Activated CD4-positive, alpha-beta memory T cell treated with anti-CD3 and anti-CD28 coated beads, Interleukin-2, amount 10 ng/mL, durations not matched to agents 7 days and 5 days (primary cell): Measurements from ENCODE around the gene CETP. TPM values are rescaled to one million over a fixed set of nuclear protein-coding genes. Genes with fewer than 3 reads are reported as not detected.
"Not testable (repeated sequence)": the region's sequence is repeated elsewhere in the genome, so short reads cannot be mapped to it uniquely, and the experiment has no call there.

ENCODE experiments used
- CTCF ChIA-PET: fragments of 350-600 bp; sonication (Branson Sonifier 250); formaldehyde crosslinking; loops from one replicate; lab custom pipeline; 2021; ENCODE audit warnings: antibody characterized with exemption, inconsistent platforms; lab: Charles Lee
- POLR2A ChIA-PET: fragments of 350-600 bp; sonication (Branson Sonifier 250); formaldehyde crosslinking; loops from one replicate; lab custom pipeline; 2021; ENCODE audit warnings: antibody characterized with exemption; lab: Charles Lee
- DNase-seq: peaks from one replicate; pipeline ENCODE4 v3.0.0-alpha.2; 2020
- H3K27ac Mint-ChIP-seq: one replicate; pipeline ENCODE4 v1.8.0; 2021; ENCODE audit warnings: mild to moderate bottlenecking, mixed read lengths
- H3K27me3 Mint-ChIP-seq: one replicate; pipeline ENCODE4 v1.8.0; 2021; ENCODE audit warnings: mixed read lengths
- H3K36me3 Mint-ChIP-seq: one replicate; pipeline ENCODE4 v1.8.0; 2021; ENCODE audit warnings: low read depth, mixed read lengths
- H3K4me1 Mint-ChIP-seq: one replicate; pipeline ENCODE4 v1.8.0; 2021; ENCODE audit warnings: mixed read lengths
- H3K4me3 Mint-ChIP-seq: one replicate; pipeline ENCODE4 v1.8.0; 2021; ENCODE audit warnings: mild to moderate bottlenecking, mixed read lengths
- H3K9me3 Mint-ChIP-seq: one replicate; pipeline ENCODE4 v1.8.0; 2021; ENCODE audit warnings: mixed read lengths
- total RNA-seq, 2 experiments: library from RNA; stranded (reverse); gene quantifications; one replicate each; pipeline ENCODE4 v1.2.3, GENCODE V29; 2021

Gene CETP
- total RNA-seq, 2 experiments from 2014 or later = not detected

- DNase-seq = no peak
- Mint-ChIP-seq H3K27me3 (no peaks in the 10 kb centered on the region), H3K36me3 (peaks cover 77% of the 10 kb centered on the region), H3K4me3 (no peak overlapping the region), H3K9me3 (no peaks in the 10 kb centered on the region), H3K27ac (peak overlapping the region; percentile 69), H3K4me1 (peaks cover 93% of the 10 kb centered on the region)
- CTCF ChIA-PET = interaction anchor here (1.3 kb wide), 1 partner anchor 8 kb away, joined by 5 read pairs; the partner anchor contains the start of gene NLRC5
- POLR2A ChIA-PET = interaction anchor here (22.6 to 23.0 kb wide), 2 partner anchors 4 to 9 kb away, joined by 373 read pairs; partner anchors contain the start of gene NLRC5
Measured at GRCh38 chr16:56997264-56997663, 35.5 kb downstream of the CETP start.

DNA sequence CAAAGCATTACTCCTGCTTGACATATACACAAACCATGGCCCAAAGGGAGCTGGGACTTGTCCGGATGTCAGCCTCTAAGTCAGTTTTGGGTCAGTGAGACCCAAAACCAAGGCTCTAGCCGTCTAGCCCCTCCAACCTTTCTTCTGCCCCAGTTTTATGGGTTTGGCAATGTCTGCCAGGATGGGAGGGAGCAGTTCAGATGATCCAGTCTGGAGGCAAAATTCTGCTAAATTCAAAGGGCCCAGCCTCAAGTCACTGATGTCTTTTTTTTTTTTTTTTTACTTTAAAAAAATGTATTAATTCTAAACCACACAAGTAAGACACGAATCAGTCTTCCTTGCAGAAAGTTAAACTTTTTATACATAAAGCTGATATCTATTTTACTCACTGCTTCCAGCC, 36.2 kb downstream of the CETP start:
- ChIA-PET POLR2A (interaction anchor here (0.6 to 23.0 kb wide), 5 partner anchors 5 to 61 kb away, joined by 3 to 373 read pairs (median 5); partner anchors contain the start of gene NLRC5), CTCF (interaction anchor here (0.7 to 2.1 kb wide), 4 partner anchors 8 to 46 kb away, joined by 3 to 7 read pairs (median 4); partner anchors contain the start of gene NLRC5)
- H3K36me3 Mint-ChIP-seq = peaks cover 76% of the 10 kb centered on the region
- H3K4me1 Mint-ChIP-seq = peaks cover 93% of the 10 kb centered on the region
- no peaks in the 10 kb centered on the region for H3K9me3 Mint-ChIP-seq
- H3K4me3 Mint-ChIP-seq = no peak overlapping the region
- no peaks in the 10 kb centered on the region for H3K27me3 Mint-ChIP-seq
- peak overlapping the region; percentile 69 for H3K27ac Mint-ChIP-seq
- no peak for DNase-seq

GRCh38 chr16:56998352-56998751, 36.6 kb downstream of the CETP start:
- ChIA-PET POLR2A (interaction anchor here (0.6 to 23.0 kb wide), 7 partner anchors 5 to 61 kb away, joined by 3 to 373 read pairs (median 9); partner anchors contain the start of gene NLRC5), CTCF (interaction anchor here (0.7 to 2.1 kb wide), 4 partner anchors 9 to 46 kb away, joined by 3 to 7 read pairs (median 4); partner anchors contain the start of gene NLRC5)
- H3K27me3 Mint-ChIP-seq = no peaks in the 10 kb centered on the region
- H3K4me3 Mint-ChIP-seq = no peak overlapping the region
- peaks cover 72% of the 10 kb centered on the region for H3K36me3 Mint-ChIP-seq
- H3K27ac Mint-ChIP-seq = peak overlapping the region; percentile 90
- no peaks in the 10 kb centered on the region for H3K9me3 Mint-ChIP-seq
- H3K4me1 Mint-ChIP-seq = peaks cover 93% of the 10 kb centered on the region
- DNase-seq = no peak

DNA sequence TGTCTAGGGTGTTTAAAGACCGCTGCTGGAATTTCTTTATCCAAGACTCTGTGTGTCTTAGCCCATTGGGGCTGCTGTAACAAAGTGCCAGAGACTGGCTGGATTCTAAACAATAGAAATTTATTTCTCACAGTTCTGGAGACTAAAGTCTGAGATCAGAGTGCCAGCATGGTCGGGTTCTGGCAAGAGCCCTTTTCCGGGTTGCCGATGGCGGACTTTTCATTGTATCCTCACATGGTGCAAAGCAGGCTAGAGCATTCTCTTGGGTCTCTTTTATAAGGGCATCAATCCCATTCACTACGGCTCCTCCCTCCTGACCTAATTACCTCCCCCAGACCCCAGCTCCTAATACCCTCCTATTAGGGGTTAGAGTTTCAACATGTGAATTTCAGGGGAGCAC, 37.1 kb downstream of the CETP start:
- H3K36me3 Mint-ChIP-seq = peaks cover 72% of the 10 kb centered on the region
- POLR2A ChIA-PET = interaction anchor here (1.0 to 23.0 kb wide), 9 partner anchors 6 to 62 kb away, joined by 3 to 373 read pairs (median 5); partner anchors contain the start of gene NLRC5
- peak overlapping the region; percentile 60 for H3K4me3 Mint-ChIP-seq

GRCh38 chr16:56999409-57000270, 37.9 kb downstream of the CETP start:
- peaks cover 93% of the 10 kb centered on the region for H3K4me1 Mint-ChIP-seq
- DNase-seq = peak; percentile 43
- peaks cover 73% of the 10 kb centered on the region for H3K36me3 Mint-ChIP-seq
- ChIA-PET CTCF (interaction anchor here (1.1 to 2.1 kb wide), 2 partner anchors 10 to 35 kb away, joined by 6 to 7 read pairs; no protein-coding TSS in a partner anchor), POLR2A (interaction anchor here (0.7 to 23.0 kb wide), 11 partner anchors 6 to 186 kb away, joined by 3 to 373 read pairs (median 5); partner anchors contain the start of genes HERPUD1, NLRC5, PSME3IP1 and RSPRY1)
- peak overlapping the region; percentile 60 for H3K4me3 Mint-ChIP-seq
- peak overlapping the region; percentile 90 for H3K27ac Mint-ChIP-seq
- H3K27me3 Mint-ChIP-seq = no peaks in the 10 kb centered on the region
- H3K9me3 Mint-ChIP-seq = no peaks in the 10 kb centered on the region

More for the DNA sequence above, 37.1 kb downstream of the CETP start:
- DNase-seq = no peak
- Mint-ChIP-seq H3K27me3 (no peaks in the 10 kb centered on the region), H3K9me3 (no peaks in the 10 kb centered on the region), H3K27ac (peak overlapping the region; percentile 90), H3K4me1 (peaks cover 93% of the 10 kb centered on the region)
- CTCF ChIA-PET = interaction anchor here (0.8 to 2.1 kb wide), 3 partner anchors 11 to 47 kb away, joined by 4 to 7 read pairs (median 6); no protein-coding TSS in a partner anchor

DNA sequence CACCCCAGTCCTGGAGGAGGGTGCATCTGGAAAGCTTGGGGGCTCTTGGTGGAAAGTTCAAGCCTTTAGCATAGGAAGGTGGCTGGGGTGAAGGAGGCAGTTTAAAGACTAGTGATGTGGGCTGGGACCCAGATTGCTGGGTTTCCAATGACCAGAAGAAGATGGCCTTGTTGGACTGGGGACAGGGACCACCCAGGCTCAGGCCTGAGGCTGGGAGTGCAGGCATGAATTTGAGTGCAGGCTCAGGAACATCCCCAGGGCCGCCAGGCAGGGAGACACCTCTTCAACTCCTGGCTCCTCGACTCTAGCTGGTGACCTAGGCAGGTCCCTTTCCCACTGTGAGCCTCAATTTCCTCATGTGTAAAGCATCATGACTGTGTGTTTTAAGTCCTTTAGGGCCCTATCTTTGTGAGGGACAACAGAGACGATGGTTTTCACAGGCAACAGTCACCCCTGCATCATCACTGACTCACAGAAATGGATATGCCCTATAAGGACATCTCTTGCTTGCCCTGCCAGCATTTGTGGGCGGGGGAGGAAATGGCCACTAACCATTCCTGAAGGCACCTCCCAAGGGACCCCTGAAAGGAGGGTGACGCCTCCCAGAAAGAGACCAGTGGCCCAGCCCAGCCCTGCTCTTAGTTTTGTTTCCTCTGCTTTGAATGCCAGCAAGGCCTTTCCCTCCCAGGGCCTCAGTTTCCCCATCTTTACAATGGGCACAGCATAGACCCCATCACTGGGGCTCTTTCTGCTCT, 38.7 kb downstream of the CETP start:
- peak overlapping the region; percentile 34 for H3K4me3 Mint-ChIP-seq
- ChIA-PET CTCF (interaction anchor here (1.1 kb wide), 1 partner anchor 9 kb away, joined by 6 read pairs; no protein-coding TSS in a partner anchor), POLR2A (interaction anchor here (0.7 to 23.0 kb wide), 9 partner anchors 6 to 185 kb away, joined by 3 to 373 read pairs (median 9); partner anchors contain the start of genes HERPUD1, NLRC5, PSME3IP1 and RSPRY1)
- DNase-seq = peak; percentile 65
- H3K9me3 Mint-ChIP-seq = no peaks in the 10 kb centered on the region
- H3K27ac Mint-ChIP-seq = peak overlapping the region; percentile 90
- peaks cover 92% of the 10 kb centered on the region for H3K4me1 Mint-ChIP-seq
- no peaks in the 10 kb centered on the region for H3K27me3 Mint-ChIP-seq
- peaks cover 79% of the 10 kb centered on the region for H3K36me3 Mint-ChIP-seq

DNA sequence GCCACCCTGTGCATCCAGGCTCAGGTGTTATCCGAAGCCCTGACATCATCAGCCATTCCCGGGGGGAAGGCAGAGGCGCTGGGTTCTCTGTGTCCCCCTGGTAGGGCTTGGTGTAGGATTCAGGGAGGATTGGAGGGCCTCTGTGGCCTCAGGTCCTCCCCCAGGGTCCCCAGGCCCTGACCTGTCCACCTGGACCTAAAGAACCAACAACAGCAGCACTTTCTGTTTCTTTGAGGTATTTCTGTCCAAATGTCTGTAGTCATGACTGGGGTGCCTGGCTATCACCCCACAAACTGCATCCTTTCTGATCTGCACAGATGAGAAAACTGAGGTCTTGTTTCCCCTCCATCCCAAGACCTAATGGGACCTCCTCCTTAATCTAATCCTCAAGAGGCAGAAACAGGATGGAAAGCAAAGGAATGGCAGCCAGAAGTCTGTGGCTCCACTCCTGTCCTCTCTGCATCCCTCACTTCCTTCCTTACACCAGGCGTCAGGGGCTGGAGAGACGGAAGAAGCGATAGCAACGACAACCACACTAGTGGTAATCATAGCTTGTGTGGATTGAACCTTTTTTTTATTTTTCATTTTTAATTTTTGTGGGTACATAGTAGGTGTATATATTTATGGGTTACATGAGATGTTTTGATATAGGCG, 39.4 kb downstream of the CETP start:
- Mint-ChIP-seq H3K4me1 (peaks cover 92% of the 10 kb centered on the region), H3K36me3 (peaks cover 76% of the 10 kb centered on the region), H3K27ac (peak overlapping the region; percentile 90), H3K27me3 (no peaks in the 10 kb centered on the region), H3K9me3 (no peaks in the 10 kb centered on the region), H3K4me3 (peak overlapping the region; percentile 33)
- ChIA-PET CTCF (no interaction called here), POLR2A (interaction anchor here (22.6 to 23.0 kb wide), 2 partner anchors 5 to 8 kb away, joined by 373 read pairs; partner anchors contain the start of gene NLRC5)
- no peak for DNase-seq

GRCh38 chr16:57003439-57004386, 42.0 kb downstream of the CETP start:
- DNase-seq = no peak
- Mint-ChIP-seq H3K4me1 (peaks cover 81% of the 10 kb centered on the region), H3K27me3 (no peaks in the 10 kb centered on the region), H3K9me3 (no peaks in the 10 kb centered on the region), H3K36me3 (peaks cover 66% of the 10 kb centered on the region), H3K27ac (peak overlapping the region; percentile 64), H3K4me3 (no peak overlapping the region)
- ChIA-PET POLR2A (interaction anchor here (0.6 to 23.0 kb wide), 3 partner anchors 3 to 38 kb away, joined by 3 to 373 read pairs (median 373); partner anchors contain the start of gene NLRC5), CTCF (no interaction called here)

DNA sequence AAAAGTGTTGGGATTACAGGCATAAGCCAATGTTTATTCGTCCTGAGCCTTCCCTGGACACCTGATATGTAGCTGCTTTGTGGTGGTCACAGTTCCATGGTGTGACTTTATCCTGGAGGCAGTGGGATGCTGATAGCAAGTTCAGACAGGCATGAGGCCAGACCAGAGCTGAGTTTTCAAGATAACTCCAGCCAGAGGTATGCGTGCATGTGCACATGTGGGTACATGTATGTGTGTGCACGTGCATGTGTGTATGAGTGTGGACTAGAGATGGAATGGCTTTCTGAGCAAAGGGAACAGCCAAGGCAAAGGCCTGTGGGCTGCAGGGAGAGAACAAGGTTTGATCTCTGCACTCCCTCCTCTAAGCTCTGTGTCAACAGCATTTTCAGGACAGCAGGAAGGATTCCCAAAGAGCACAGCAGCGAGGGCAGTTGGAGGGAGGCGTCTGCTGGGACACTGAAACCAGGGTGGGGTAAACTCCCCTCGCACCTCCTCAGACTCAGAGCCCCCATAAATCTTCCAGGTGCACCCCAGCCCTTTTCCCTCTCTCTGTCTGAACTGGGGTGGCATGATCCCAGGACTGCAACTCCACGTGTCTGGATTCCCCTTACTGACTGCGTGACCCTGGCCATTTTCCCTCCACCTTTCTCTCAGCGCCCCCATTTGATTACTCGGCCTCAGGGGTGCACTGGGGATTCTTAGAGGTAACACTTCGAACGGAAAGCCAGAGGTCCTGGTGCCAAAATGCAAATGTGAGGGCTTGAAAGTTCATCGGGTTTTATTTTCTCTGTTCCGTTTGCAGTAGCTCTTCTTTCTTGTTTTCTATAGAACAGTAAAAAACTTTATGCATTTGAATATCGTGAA, 42.9 kb downstream of the CETP start:
- H3K27me3 Mint-ChIP-seq = no peaks in the 10 kb centered on the region
- no peak for DNase-seq
- peak overlapping the region; percentile 64 for H3K27ac Mint-ChIP-seq
- peaks cover 59% of the 10 kb centered on the region for H3K36me3 Mint-ChIP-seq
- POLR2A ChIA-PET = interaction anchor here (0.6 to 23.0 kb wide), 3 partner anchors 2 to 37 kb away, joined by 3 to 373 read pairs (median 373); partner anchors contain the start of gene NLRC5
- CTCF ChIA-PET = interaction anchor here (0.9 kb wide), 2 partner anchors 9 to 39 kb away, joined by 3 read pairs; no protein-coding TSS in a partner anchor
- H3K4me3 Mint-ChIP-seq = no peak overlapping the region
- H3K4me1 Mint-ChIP-seq = peaks cover 76% of the 10 kb centered on the region
- H3K9me3 Mint-ChIP-seq = no peaks in the 10 kb centered on the region

- not testable (repeated sequence) for H3K27me3 Mint-ChIP-seq, H3K4me3 Mint-ChIP-seq, H3K9me3 Mint-ChIP-seq, DNase-seq
- Mint-ChIP-seq H3K27ac (peak overlapping the region; percentile 53), H3K4me1 (peaks cover 73% of the 10 kb centered on the region), H3K36me3 (peaks cover 59% of the 10 kb centered on the region)
- ChIA-PET POLR2A (interaction anchor here (23.0 kb wide), 1 partner anchor 12 kb away, joined by 373 read pairs; the partner anchor contains the start of gene NLRC5), CTCF (interaction anchor here (0.9 kb wide), 2 partner anchors 10 to 40 kb away, joined by 3 read pairs; no protein-coding TSS in a partner anchor)
Measured at GRCh38 chr16:57005597-57005996, 43.8 kb downstream of the CETP start.
